Stimulated activated CD4-positive, alpha-beta T cell treated with anti-CD3 and anti-CD28 coated beads, Interleukin-2, amount 100 ng/mL, for 4 hours (primary cell): ENCODE results near the gene ESPNL.

ENCODE experiments used
- DNase-seq: peaks from one replicate; pipeline ENCODE4 v3.0.0-alpha.2; 2020; ENCODE audit warnings: low read depth

Gene ESPNL

GRCh38 chr2:238141541-238142318, 41.6 kb downstream of the ESPNL start:
- DNase-seq: no peak

- no peak for DNase-seq
Measured at GRCh38 chr2:238142382-238143205, 42.5 kb downstream of the ESPNL start.

GRCh38 chr2:238143239-238143951, 43.3 kb downstream of the ESPNL start:
- no peak for DNase-seq

- DNase-seq: no peak
Measured at GRCh38 chr2:238144262-238144661, 44.1 kb downstream of the ESPNL start.

GRCh38 chr2:238145046-238145445, 44.9 kb downstream of the ESPNL start:
- DNase-seq: no peak

- no peak for DNase-seq
Measured at GRCh38 chr2:238145851-238146250, 45.7 kb downstream of the ESPNL start.

- DNase-seq: no peak
Measured at GRCh38 chr2:238146884-238147544, 46.9 kb downstream of the ESPNL start.

GRCh38 chr2:238148981-238149380, 48.8 kb downstream of the ESPNL start:
- no peak for DNase-seq

- no peak for DNase-seq
Measured at GRCh38 chr2:238149841-238150572, 49.9 kb downstream of the ESPNL start.

GRCh38 chr2:238150686-238151085, 50.5 kb downstream of the ESPNL start:
- DNase-seq: no peak

GRCh38 chr2:238151205-238151604, 51.1 kb downstream of the ESPNL start:
- DNase-seq: no peak

GRCh38 chr2:238151628-238152235, 51.6 kb downstream of the ESPNL start:
- no peak for DNase-seq

- DNase-seq: no peak
Measured at GRCh38 chr2:238152771-238153688, 52.9 kb downstream of the ESPNL start.

- DNase-seq: no peak
Measured at GRCh38 chr2:238154570-238154969, 54.4 kb downstream of the ESPNL start.

- no peak for DNase-seq
Measured at GRCh38 chr2:238155051-238155760, 55.1 kb downstream of the ESPNL start.

- DNase-seq: no peak
Measured at GRCh38 chr2:238155761-238156694, 55.9 kb downstream of the ESPNL start.

GRCh38 chr2:238157506-238158017, 57.4 kb downstream of the ESPNL start:
- no peak for DNase-seq

GRCh38 chr2:238158018-238158508, 57.9 kb downstream of the ESPNL start:
- no peak for DNase-seq
